HepG2 (cell line): ENCODE results near the gene OR8B12. TPM values are rescaled to one million over a fixed set of nuclear protein-coding genes. Genes with fewer than 3 reads are reported as not detected.

Source experiments
- ATAC-seq: fragments of 200-7000 bp; cut with Tn5 transposase; 3 replicates; pipeline ENCODE4 v1.9.1; 2020; ENCODE audit warnings: mild to moderate bottlenecking, moderate library complexity
- BruUV-seq: library from RNA; stranded (reverse); fragments of 400-500 nt; replicated peaks from 2 replicates; lab custom pipeline; 2021; lab: Mats Ljungman, UMichigan
- CTCF ChIA-PET: fragments of 300-600 bp; formaldehyde crosslinking; extraction: SDS; loops from one replicate; lab custom pipeline; 2021; ENCODE audit warnings: low total read pairs, inconsistent platforms, low intra/inter-chr PET ratio; lab: Yijun Ruan, JAX
- POLR2A ChIA-PET: fragments of 350-600 bp; sonication (Branson Sonifier 250); formaldehyde crosslinking; loops from one replicate; lab custom pipeline; 2020; ENCODE audit warnings: antibody characterized with exemption, inconsistent platforms; lab: Yijun Ruan, JAX
- DNase-seq: peaks from one replicate; pipeline ENCODE4 v3.0.0-alpha.2; 2015; ENCODE audit warnings: low spot score
- FAIRE-seq: peaks from 3 replicates; lab custom pipeline; 2011; peaks lifted over from hg19 to GRCh38; lab: Jason Lieb, UNC
- H2AFZ ChIP-seq: one replicate; pipeline ENCODE4 v1.6.1; 2011; ENCODE audit warnings: low read length, inconsistent platforms
- H3K27ac ChIP-seq: fragments of 300-600 bp; 3 replicates; pipeline ENCODE4 v1.8.0; 2011; ENCODE audit warnings: mixed run types, mild to moderate bottlenecking, mixed read lengths, low read length, inconsistent platforms; ENCODE audit not compliant: insufficient read depth; ENCODE audit errors: extremely low read length
- H3K27me3 ChIP-seq, 2 experiments: fragments of 200-600 bp in 1 of 2; 2 replicates in 1 of 2; 3 replicates in 1 of 2; pipeline versions ENCODE4 v1.6.0 to v1.8.0; 2011; ENCODE audit warnings: low read length in 2 of 2, mild to moderate bottlenecking in 2 of 2, moderate library complexity in 2 of 2, inconsistent platforms in 1 of 2; ENCODE audit not compliant: insufficient read depth in 2 of 2, control insufficient read depth in 1 of 2
- H3K36me3 ChIP-seq, 2 experiments: fragments of 200-600 bp in 1 of 2; replicated peaks in 1 of 2; 2 replicates in 1 of 2; 3 replicates in 1 of 2; pipeline versions ENCODE4 v1.5.1 to v1.8.0; 2011; ENCODE audit warnings: low read length in 2 of 2, inconsistent platforms in 1 of 2; ENCODE audit not compliant: insufficient read depth in 2 of 2, control insufficient read depth in 1 of 2
- H3K4me1 ChIP-seq: 2 replicates; pipeline ENCODE4 v1.5.1; 2012; ENCODE audit warnings: low read length, inconsistent platforms; ENCODE audit not compliant: insufficient read depth
- H3K4me2 ChIP-seq: 2 replicates; pipeline ENCODE4 v1.6.0; 2011; ENCODE audit warnings: low read depth, low read length, inconsistent platforms
- H3K4me3 ChIP-seq, 3 experiments: fragments of 200-600 bp in 1 of 3; sonication (generic), shearing (Covaris generic) in 1 of 3; replicated peaks in 1 of 3; 2 replicates each; pipeline ENCODE4 v1.5.1; 2011 to 2016; ENCODE audit warnings: low read length in 3 of 3, inconsistent platforms in 2 of 3, low read depth in 2 of 3, mild to moderate bottlenecking in 2 of 3, control low read depth in 1 of 3, mixed read lengths in 1 of 3; ENCODE audit not compliant: insufficient read depth in 1 of 3
- H3K79me2 ChIP-seq: one replicate; pipeline ENCODE4 v1.6.1; 2011; ENCODE audit warnings: low read length, inconsistent platforms; ENCODE audit not compliant: insufficient read depth
- H3K9ac ChIP-seq: 2 replicates; pipeline ENCODE4 v1.6.0; 2011; ENCODE audit warnings: mild to moderate bottlenecking, low read depth, low read length, inconsistent platforms; ENCODE audit not compliant: insufficient read depth
- H3K9me3 ChIP-seq: 2 replicates; pipeline ENCODE4 v1.5.1; 2012; ENCODE audit warnings: mild to moderate bottlenecking, low read length
- H4K20me1 ChIP-seq: 2 replicates; pipeline ENCODE4 v1.6.0; 2011; ENCODE audit warnings: inconsistent platforms, mild to moderate bottlenecking, low read length, moderate library complexity; ENCODE audit not compliant: insufficient read depth
- CHD2 ChIP-seq: IDR thresholded peaks from 2 replicates; pipeline ENCODE4 v1.6.1; 2011; ENCODE audit warnings: low read depth, low read length, improper control_type of control experiment
- GLMP ChIP-seq: sonication (generic); formaldehyde crosslinking; IDR thresholded peaks from 2 replicates; pipeline ENCODE4 v1.9.0; 2021; ENCODE audit warnings: missing genetic modification reagents, mild to moderate bottlenecking, borderline replicate concordance
- MED1 ChIP-seq: sonication (generic); formaldehyde crosslinking; IDR thresholded peaks from 2 replicates; pipeline ENCODE4 v1.4.0; 2020; ENCODE audit warnings: missing genetic modification reagents
- NFE2 ChIP-seq: sonication (generic); formaldehyde crosslinking; IDR thresholded peaks from 2 replicates; pipeline ENCODE4 v1.4.0; 2020; ENCODE audit warnings: missing genetic modification reagents
- PAX8 ChIP-seq: sonication (generic); formaldehyde crosslinking; IDR thresholded peaks from 2 replicates; pipeline ENCODE4 v1.8.0; 2022; ENCODE audit warnings: mild to moderate bottlenecking, missing genetic modification reagents, borderline replicate concordance
- PLRG1 ChIP-seq: fragments of 450-650 bp; conservative IDR thresholded peaks from 2 replicates; pipeline ENCODE4 v1.6.1; 2016
- SMC3 ChIP-seq: IDR thresholded peaks from 2 replicates; pipeline ENCODE4 v1.6.1; 2011; ENCODE audit warnings: low read length, improper control_type of control experiment
- U2AF1 ChIP-seq: fragments of 200-400 bp; formaldehyde crosslinking; optimal IDR thresholded peaks from 2 replicates; pipeline ENCODE3; 2017; ENCODE audit warnings: mild to moderate bottlenecking, low read depth, low read length
- ZNF652 ChIP-seq: IDR thresholded peaks from 2 replicates; pipeline ENCODE4 v1.6.1; 2016; ENCODE audit warnings: low read depth, borderline replicate concordance
- WGBS: methylation state at CpG from one replicate; pipeline ENCODE4 v1.1.6; 2017; ENCODE audit warnings: low lambda C conversion rate; 5-methylcytosine and 5-hydroxymethylcytosine counted together
- in situ Hi-C: cut with HindIII; loops from 2 replicates; pipeline ENCODE4 v1.10.0; 2017; ENCODE audit warnings: low pct_unique_long_range_greater_than_20kb; ENCODE audit not compliant: extremely low pct_ligation_motif_present
- intact Hi-C: fragments of 100-400 bp; cut with micrococcal nuclease; formaldehyde crosslinking; loops from one replicate; pipeline ENCODE4 v1.10.0; 2022; ENCODE audit not compliant: unreplicated experiment
- polyA plus RNA-seq, 8 experiments: library from polyadenylated mRNA; depleted of rRNA in 3 of 8; stranded (reverse) in 7 of 8; unstranded in 1 of 8; fragments of >200 nt; fragmentation: Illumina TruSeq in 4 of 8; extraction: Trizol in 4 of 8; gene quantifications; 2 replicates each; pipeline versions ENCODE4 v1.2.1 to v1.2.3, GENCODE V29; 2011 to 2016; ENCODE audit warnings: low read depth in 4 of 8, missing spikeins in 1 of 8, mixed read lengths in 1 of 8; ENCODE audit not compliant: insufficient read depth in 1 of 8
- total RNA-seq, 5 experiments: library from RNA; depleted of rRNA; stranded (reverse); fragments of >200 nt; fragmentation: Illumina TruSeq; extraction: Trizol; gene quantifications; 2 replicates each; pipeline ENCODE4 v1.2.3, GENCODE V29; 2016; ENCODE audit warnings: low read depth in 1 of 5

The OR8B12 gene
- total and polyA plus RNA-seq, 2 of the 13 experiments (the other 11 are each of a cell fraction or from before 2014, with no cell fraction given): not detected

- no peaks in the 10 kb centered on the region for H4K20me1 ChIP-seq
- intact Hi-C loops: no loop called here
- no peak overlapping the region for H3K27ac ChIP-seq
- no peak for TF ChIP-seq U2AF1
- no peak for TF ChIP-seq PAX8 (CRISPR knock-in tag)
- no peak for TF ChIP-seq NFE2 (CRISPR knock-in tag)
- TF ChIP-seq MED1 (CRISPR knock-in tag): no peak
- TF ChIP-seq ZNF652 (CRISPR knock-in tag): no peak
- no peak for TF ChIP-seq PLRG1
- 0% methylated on average over 1 of the region's 1 CpG for WGBS
- no peaks in the 10 kb centered on the region for H3K36me3 ChIP-seq
- ATAC-seq (no peak), DNase-seq (no peak), FAIRE-seq (no peak)
- H3K9ac ChIP-seq: no peak overlapping the region
- no peak overlapping the region for H3K4me3 ChIP-seq
- ChIA-PET CTCF (no interaction called here), POLR2A (no interaction called here)
- H3K9me3 ChIP-seq: no peaks in the 10 kb centered on the region
- BruUV-seq: no TSS peak
- H3K27me3 ChIP-seq: peaks cover 0 to 15% of the 10 kb centered on the region in 2 experiments; a peak in 3 of 5 replicates
- no peaks in the 10 kb centered on the region for H3K79me2 ChIP-seq
- in situ Hi-C loops: no loop called here
- H2AFZ ChIP-seq: no peak overlapping the region
- no peak overlapping the region for H3K4me2 ChIP-seq
- no peaks in the 10 kb centered on the region for H3K4me1 ChIP-seq
Observed at GRCh38 chr11:124520550-124520854, 23.0 kb downstream of the OR8B12 start.

GRCh38 chr11:124519850-124520549 lies 23.5 kb downstream of the OR8B12 start:
- Histone ChIP-seq H3K9me3 (no peaks in the 10 kb centered on the region), H4K20me1 (no peaks in the 10 kb centered on the region), H3K4me3 (no peak overlapping the region), H3K27ac (no peak overlapping the region), H3K4me2 (no peak overlapping the region), H3K79me2 (no peaks in the 10 kb centered on the region), H3K9ac (no peak overlapping the region), H3K27me3 (peaks cover 0 to 15% of the 10 kb centered on the region in 2 experiments; a peak in 3 of 5 replicates), H3K4me1 (no peaks in the 10 kb centered on the region), H2AFZ (no peak overlapping the region), H3K36me3 (no peaks in the 10 kb centered on the region)
- ChIA-PET POLR2A (no interaction called here), CTCF (no interaction called here)
- 7% methylated on average over 2 of the region's 2 CpGs for WGBS
- BruUV-seq: no TSS peak
- in situ Hi-C loops (no loop called here), intact Hi-C loops (no loop called here)
- no peak for TF ChIP-seq CHD2
- TF ChIP-seq SMC3: no peak
- TF ChIP-seq GLMP: no peak
- no peak for DNase-seq
- FAIRE-seq: no peak
- no peak for ATAC-seq
